OCI-LY1 (cell line): ENCODE data around the gene PDK1.
"Not testable (repeated sequence)": the region's sequence is repeated elsewhere in the genome, so short reads cannot be mapped to it uniquely, and the experiment has no call there.

Source experiments
- H2AFZ ChIP-seq: fragments of 200-600 bp; sonication (generic), shearing (Covaris generic); 2 replicates; pipeline ENCODE4 v1.6.0; 2014; ENCODE audit warnings: antibody characterized with exemption, mild to moderate bottlenecking, low read length
- H3F3A ChIP-seq: fragments of 200-600 bp; sonication (generic), shearing (Covaris generic); 2 replicates; pipeline ENCODE4 v1.6.0; 2014; ENCODE audit warnings: mild to moderate bottlenecking, antibody characterized with exemption, low read length, moderate library complexity; ENCODE audit not compliant: insufficient read depth
- H3K27ac ChIP-seq: fragments of 200-600 bp; sonication (generic); 2 replicates; pipeline ENCODE4 v1.5.1; 2014; ENCODE audit warnings: low read length, mixed run types, mild to moderate bottlenecking, low read depth; ENCODE audit not compliant: poor library complexity, severe bottlenecking
- H3K27me3 ChIP-seq: fragments of 200-600 bp; sonication (generic); 2 replicates; pipeline ENCODE4 v1.6.0; 2014; ENCODE audit warnings: antibody characterized with exemption, mild to moderate bottlenecking, low read length, moderate library complexity; ENCODE audit not compliant: insufficient read depth
- H3K36me3 ChIP-seq: fragments of 200-600 bp; sonication (generic); 2 replicates; pipeline ENCODE4 v1.6.1; 2014; ENCODE audit warnings: mild to moderate bottlenecking, antibody characterized with exemption, low read length, moderate library complexity, mixed read lengths; ENCODE audit not compliant: insufficient read depth
- H3K4me1 ChIP-seq: fragments of 200-600 bp; sonication (generic); 2 replicates; pipeline ENCODE4 v1.5.1; 2014; ENCODE audit warnings: mild to moderate bottlenecking, low read length, moderate library complexity; ENCODE audit not compliant: insufficient read depth, severe bottlenecking
- H3K4me2 ChIP-seq: fragments of 200-600 bp; sonication (generic), shearing (Covaris generic); 2 replicates; pipeline ENCODE4 v1.6.1; 2014; ENCODE audit warnings: low read length
- H3K4me3 ChIP-seq: fragments of 200-600 bp; sonication (generic); 2 replicates; pipeline ENCODE4 v1.5.1; 2014; ENCODE audit warnings: low read length, low read depth, mild to moderate bottlenecking, mixed read lengths; ENCODE audit not compliant: poor library complexity, severe bottlenecking
- H3K79me2 ChIP-seq: fragments of 200-600 bp; shearing (Covaris generic); 2 replicates; pipeline ENCODE4 v1.6.1; 2016; ENCODE audit warnings: mixed run types, low read length, mixed read lengths; ENCODE audit not compliant: insufficient read depth
- H3K9ac ChIP-seq: fragments of 200-600 bp; sonication (generic), shearing (Covaris generic); 2 replicates; pipeline ENCODE4 v1.6.1; 2014; ENCODE audit warnings: mild to moderate bottlenecking, low read length, mixed read lengths
- H3K9me2 ChIP-seq: fragments of 200-600 bp; sonication (generic), shearing (Covaris generic); 2 replicates; pipeline ENCODE4 v1.6.1; 2014; ENCODE audit warnings: low read depth, mild to moderate bottlenecking, low read length, mixed read lengths
- H3K9me3 ChIP-seq: fragments of 200-600 bp; shearing (Covaris generic); 2 replicates; pipeline ENCODE4 v1.6.1; 2014; ENCODE audit warnings: low read length, mixed read lengths
- H4K20me1 ChIP-seq: fragments of 200-600 bp; sonication (generic), shearing (Covaris generic); 2 replicates; pipeline ENCODE4 v1.6.0; 2016; ENCODE audit warnings: mild to moderate bottlenecking, low read length; ENCODE audit not compliant: insufficient read depth
- EZH2 ChIP-seq: fragments of 200-600 bp; sonication (generic), shearing (Covaris generic); IDR thresholded peaks from 2 replicates; pipeline ENCODE4 v1.8.0; 2017; ENCODE audit warnings: borderline replicate concordance, mixed run types, mild to moderate bottlenecking, antibody characterized with exemption, low read length, moderate library complexity, mixed read lengths
- TF ChIP-seq, protein P1 (sequence below): fragments of 200-600 bp; sonication (generic), shearing (Covaris generic); IDR thresholded peaks from 2 replicates; pipeline ENCODE4 v1.5.1; 2017; ENCODE audit warnings: mild to moderate bottlenecking, antibody characterized with exemption, low read length, moderate library complexity, mixed read lengths

PDK1 gene

DNA sequence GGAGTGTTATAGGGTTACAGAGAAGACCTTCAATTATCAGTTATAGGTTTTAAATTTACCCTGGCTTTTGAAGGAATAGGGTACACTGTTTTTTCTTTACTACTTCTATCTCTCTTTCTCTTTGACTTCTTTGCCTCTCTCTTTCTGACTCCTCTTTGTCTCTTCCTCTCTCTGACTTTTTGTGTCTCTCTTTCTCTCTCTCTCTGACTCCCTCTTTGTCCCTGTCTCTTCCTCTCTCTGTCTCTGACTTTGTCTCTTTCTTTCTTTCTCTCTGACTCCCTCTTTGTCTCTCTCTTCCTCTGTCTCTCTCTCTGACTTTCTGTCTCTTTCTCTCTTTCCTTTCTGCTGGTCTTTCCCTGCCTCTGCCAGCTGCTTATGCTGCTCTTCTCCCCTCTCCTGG, 36.3 kb downstream of the PDK1 start:
- not testable (repeated sequence) for H3K9me3 ChIP-seq, H3K79me2 ChIP-seq, H3K27ac ChIP-seq, H3F3A ChIP-seq, H3K4me3 ChIP-seq, H2AFZ ChIP-seq, H3K9ac ChIP-seq, H4K20me1 ChIP-seq, H3K9me2 ChIP-seq, H3K4me2 ChIP-seq, H3K4me1 ChIP-seq, H3K27me3 ChIP-seq
- H3K36me3 ChIP-seq = peaks cover 72% of the 10 kb centered on the region

DNA sequence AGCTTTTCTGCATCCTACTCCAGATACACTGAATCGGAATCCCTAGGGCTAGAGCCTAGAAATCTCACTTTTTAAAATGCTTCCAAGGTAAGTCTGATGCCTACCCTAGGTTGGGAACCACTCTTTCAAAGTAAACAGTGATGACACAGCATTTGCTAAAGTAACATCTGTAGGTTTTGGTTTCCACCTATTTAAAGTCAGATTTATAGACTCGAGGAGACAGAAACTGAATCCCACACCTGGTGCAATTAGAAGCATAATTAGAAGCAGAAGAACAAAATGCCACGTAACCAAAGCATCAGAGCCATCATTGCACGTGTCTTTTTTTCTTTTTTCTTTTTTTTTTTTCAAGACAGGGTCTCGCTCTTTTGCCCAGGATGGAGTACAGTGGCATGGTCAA, 40.9 kb downstream of the PDK1 start:
- no peaks in the 10 kb centered on the region for H3K79me2 ChIP-seq
- no peaks in the 10 kb centered on the region for H4K20me1 ChIP-seq
- H3K4me2 ChIP-seq = no peak overlapping the region
- H3K27me3 ChIP-seq = no peaks in the 10 kb centered on the region
- TF ChIP-seq, protein P1, sequence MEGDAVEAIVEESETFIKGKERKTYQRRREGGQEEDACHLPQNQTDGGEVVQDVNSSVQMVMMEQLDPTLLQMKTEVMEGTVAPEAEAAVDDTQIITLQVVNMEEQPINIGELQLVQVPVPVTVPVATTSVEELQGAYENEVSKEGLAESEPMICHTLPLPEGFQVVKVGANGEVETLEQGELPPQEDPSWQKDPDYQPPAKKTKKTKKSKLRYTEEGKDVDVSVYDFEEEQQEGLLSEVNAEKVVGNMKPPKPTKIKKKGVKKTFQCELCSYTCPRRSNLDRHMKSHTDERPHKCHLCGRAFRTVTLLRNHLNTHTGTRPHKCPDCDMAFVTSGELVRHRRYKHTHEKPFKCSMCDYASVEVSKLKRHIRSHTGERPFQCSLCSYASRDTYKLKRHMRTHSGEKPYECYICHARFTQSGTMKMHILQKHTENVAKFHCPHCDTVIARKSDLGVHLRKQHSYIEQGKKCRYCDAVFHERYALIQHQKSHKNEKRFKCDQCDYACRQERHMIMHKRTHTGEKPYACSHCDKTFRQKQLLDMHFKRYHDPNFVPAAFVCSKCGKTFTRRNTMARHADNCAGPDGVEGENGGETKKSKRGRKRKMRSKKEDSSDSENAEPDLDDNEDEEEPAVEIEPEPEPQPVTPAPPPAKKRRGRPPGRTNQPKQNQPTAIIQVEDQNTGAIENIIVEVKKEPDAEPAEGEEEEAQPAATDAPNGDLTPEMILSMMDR = no peak
- TF ChIP-seq EZH2 = no peak
- H2AFZ ChIP-seq = no peak overlapping the region
- H3K9me2 ChIP-seq = no peaks in the 10 kb centered on the region
- H3K9ac ChIP-seq = no peak overlapping the region
- H3F3A ChIP-seq = no peaks in the 10 kb centered on the region
- no peaks in the 10 kb centered on the region for H3K4me1 ChIP-seq
- H3K9me3 ChIP-seq = no peaks in the 10 kb centered on the region
- no peak overlapping the region for H3K4me3 ChIP-seq
- H3K27ac ChIP-seq = no peak overlapping the region
- H3K36me3 ChIP-seq = peaks cover 74% of the 10 kb centered on the region

DNA sequence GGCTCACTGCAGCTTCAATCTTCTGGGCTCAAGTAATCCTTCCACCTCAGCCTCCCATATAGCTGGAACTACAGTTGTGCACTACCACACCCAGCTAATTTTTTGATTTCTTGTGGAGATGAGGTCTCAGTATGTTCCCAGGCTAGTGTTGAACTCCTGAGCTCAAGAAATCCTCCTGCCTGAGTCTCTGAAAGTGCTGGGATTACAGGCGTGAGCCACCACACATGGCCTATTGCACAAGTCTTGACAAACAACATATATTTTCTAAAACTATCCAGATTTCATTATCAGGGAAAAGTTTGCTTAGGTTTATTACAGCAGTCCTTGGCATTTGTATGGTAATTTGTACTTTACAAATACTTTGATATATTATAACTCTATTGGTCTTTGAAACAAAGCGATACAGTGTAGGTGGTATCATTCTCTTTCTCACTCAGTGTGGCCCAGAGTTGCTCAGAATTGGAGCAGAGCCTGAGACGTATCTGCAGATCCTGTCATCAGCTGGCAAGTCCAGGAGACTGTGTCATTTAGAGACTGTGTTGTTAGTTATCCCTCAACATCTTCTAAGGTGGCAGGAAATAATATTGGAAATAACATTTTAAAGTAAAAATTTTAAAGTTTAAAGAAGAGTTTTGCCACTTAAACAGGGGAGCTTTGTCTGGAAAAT, 41.4 kb downstream of the PDK1 start:
- Histone ChIP-seq H4K20me1 (no peaks in the 10 kb centered on the region), H3K27me3 (no peaks in the 10 kb centered on the region), H3K4me3 (no peak overlapping the region), H3K36me3 (peaks cover 79% of the 10 kb centered on the region), H3K4me2 (no peak overlapping the region), H3K9me3 (no peaks in the 10 kb centered on the region), H2AFZ (no peak overlapping the region), H3K79me2 (no peaks in the 10 kb centered on the region), H3K4me1 (no peaks in the 10 kb centered on the region), H3K27ac (no peak overlapping the region), H3K9me2 (no peaks in the 10 kb centered on the region), H3F3A (no peaks in the 10 kb centered on the region), H3K9ac (no peak overlapping the region)
- TF ChIP-seq EZH2 = no peak
- TF ChIP-seq, protein P1 = no peak

DNA sequence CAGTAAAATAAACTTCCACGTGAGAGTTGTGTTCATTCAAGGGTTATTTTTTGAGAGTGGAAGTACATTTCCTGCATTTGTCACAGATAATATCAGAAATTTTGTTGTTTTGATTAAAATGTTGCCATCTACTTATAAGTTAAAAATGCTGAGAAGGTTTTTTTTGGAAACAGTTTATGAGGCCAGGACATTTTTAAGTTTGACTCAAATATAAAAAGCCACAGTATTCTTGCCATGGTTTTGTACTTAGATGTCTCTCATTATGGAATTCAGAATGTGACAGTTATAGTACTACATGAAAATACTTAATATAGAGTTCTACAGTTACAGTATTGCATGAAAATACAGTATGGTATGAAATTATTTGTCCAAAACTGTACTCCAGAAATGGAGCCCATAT, 44.1 kb downstream of the PDK1 start:
- H3K36me3 ChIP-seq = peaks cover 78% of the 10 kb centered on the region
- H3K27ac ChIP-seq = no peak overlapping the region
- no peak overlapping the region for H3K4me2 ChIP-seq
- no peaks in the 10 kb centered on the region for H3K9me2 ChIP-seq
- H3K9me3 ChIP-seq = no peaks in the 10 kb centered on the region
- H3F3A ChIP-seq = no peaks in the 10 kb centered on the region
- H3K79me2 ChIP-seq = no peaks in the 10 kb centered on the region
- TF ChIP-seq EZH2 = no peak
- TF ChIP-seq, protein P1 = no peak
- H3K4me1 ChIP-seq = no peaks in the 10 kb centered on the region
- H3K9ac ChIP-seq = no peak overlapping the region
- H4K20me1 ChIP-seq = no peaks in the 10 kb centered on the region
- H3K27me3 ChIP-seq = no peaks in the 10 kb centered on the region
- no peak overlapping the region for H3K4me3 ChIP-seq
- no peak overlapping the region for H2AFZ ChIP-seq
